Skin epidermis (tissue), 12 donors: Measurements from ENCODE around the gene GNAZ.
A peak's percentile ranks its signal among the peaks of the same experiment; 100 is the strongest.

ENCODE experiments used
- H3K27ac ChIP-seq, 21 experiments: fragments of 200-600 bp; sonication (generic) in 11 of 21; one replicate each; pipeline ENCODE4 v1.5.0; 2020; ENCODE audit warnings: mild to moderate bottlenecking in 3 of 21, inconsistent platforms in 2 of 21, moderate library complexity in 2 of 21
- H3K4me3 ChIP-seq, 7 experiments: fragments of 200-600 bp; sonication (generic) in 2 of 7; one replicate each; pipeline ENCODE4 v1.5.0; 2020; ENCODE audit warnings: inconsistent platforms in 2 of 7, mild to moderate bottlenecking in 2 of 7, moderate library complexity in 1 of 7

GNAZ gene

DNA sequence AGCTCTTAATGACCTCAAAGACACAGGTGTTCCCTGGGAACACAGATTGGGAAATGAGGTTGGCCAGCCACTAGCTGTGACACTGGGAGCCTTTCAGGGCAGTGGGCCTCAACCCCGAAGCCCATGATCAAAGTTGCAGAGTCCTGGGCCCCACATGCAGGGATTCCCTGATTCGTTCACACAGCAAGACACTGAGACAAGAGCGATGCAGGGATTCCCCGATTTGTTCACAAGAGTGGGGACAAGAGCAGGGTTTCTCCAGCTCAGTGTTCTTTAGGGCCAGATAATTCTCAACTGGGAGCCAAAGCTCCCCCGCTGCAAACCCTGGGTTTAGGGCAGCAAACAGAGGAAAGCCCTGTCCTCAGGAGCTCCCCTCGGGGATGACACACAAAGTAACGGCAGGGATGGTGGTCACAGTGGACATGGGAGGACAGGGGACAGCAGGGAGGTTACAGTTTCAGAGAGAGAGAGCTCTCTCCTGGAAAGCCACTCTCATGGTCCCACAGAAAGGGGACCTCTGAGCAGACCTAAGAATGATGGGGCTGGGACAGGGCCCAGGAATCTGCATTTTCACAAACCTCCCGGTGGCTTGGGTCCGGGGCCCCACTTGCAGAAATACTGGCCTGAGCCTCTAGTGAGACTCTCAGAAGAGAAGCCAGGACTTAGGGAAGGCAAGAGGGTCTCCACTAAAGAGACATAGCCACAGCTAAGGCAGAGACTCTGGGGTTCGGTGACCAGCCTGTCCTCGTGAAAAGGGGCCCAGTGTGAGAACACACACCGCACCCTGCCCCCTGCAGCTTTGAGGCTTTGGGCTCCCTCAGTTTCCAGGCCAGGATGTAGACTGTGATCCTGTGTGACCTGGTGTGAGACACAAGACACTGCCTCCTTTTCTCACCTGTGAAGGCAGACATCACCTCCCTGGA is 7.4 kb upstream of the GNAZ start:
- H3K4me3 ChIP-seq: no peak overlapping the region
- H3K27ac ChIP-seq: no peak overlapping the region

DNA sequence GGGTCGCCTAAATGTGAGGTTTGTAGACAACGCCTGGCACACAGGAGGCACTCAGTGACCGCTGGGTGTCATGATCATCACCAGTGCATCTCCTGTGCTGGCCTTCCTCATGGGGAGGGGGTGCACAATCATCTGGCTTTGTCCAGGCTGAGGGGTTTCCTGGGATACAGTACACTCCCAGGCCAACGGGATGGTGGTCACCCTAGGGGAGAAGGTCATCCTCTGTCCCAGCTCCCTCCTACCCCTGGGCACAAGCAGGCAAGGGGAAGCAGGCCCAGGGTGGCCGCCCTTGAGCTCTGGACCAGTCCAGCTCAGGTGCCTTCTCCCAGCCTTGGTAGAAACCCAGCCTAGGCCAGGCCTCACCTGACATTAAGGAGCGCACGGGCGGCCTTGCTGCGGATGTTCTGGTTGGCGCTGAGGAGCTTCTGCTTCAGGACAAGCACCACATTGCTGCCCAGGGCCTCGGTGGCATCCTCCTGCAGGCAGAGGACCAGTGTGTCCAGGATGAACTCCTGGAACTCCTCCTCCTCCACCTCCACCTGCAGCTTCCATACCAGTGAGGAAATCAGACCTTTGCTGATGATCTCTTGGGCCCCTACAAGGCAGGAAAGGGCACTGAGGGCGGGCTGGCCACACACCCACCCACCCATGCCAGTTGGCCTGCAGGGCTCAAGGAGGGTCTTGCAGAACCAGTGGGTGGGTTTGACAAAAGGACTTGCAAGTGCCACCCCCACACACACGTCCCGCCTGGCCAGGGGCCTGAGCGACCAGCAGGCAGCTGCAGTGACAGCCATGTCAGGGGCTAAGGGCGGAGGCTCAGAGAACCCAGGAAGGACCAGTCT is 6.6 kb upstream of the GNAZ start:
- Histone ChIP-seq H3K27ac (no peak overlapping the region), H3K4me3 (no peak overlapping the region)

DNA sequence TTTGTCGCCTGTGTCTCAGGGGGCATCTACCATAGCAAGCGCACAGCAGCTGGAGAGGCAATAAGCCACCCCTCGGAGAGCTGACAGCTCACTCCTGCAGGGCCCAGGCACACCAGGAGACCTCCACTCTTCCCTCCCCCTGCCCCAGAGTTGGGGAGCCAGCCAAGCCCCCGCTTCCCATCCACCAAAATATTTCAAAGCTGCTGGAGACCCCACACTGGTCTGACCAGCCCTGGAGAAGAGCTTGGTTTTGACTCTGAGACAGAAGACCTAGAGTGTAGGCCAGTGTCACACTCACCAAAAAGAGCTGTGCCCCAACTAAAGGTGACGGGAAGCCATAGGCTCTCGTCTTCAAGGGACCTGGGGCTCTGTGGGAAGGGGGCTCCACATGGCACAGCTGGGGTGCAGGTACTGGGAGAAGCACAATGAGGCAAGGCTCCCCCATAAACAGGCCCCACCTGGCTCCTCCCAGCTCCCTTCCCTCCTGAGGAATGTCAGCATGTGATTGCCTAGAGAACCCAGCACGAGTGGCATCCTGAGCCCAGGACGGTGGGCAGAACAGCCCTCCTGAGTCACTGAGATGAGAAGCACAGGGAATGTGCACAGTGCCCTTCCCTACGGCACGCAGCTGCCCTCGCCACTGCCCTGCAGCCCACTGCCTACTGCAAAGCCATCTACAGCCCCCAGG is 5.8 kb upstream of the GNAZ start:
- Histone ChIP-seq H3K4me3 (no peak overlapping the region), H3K27ac (no peak overlapping the region)

DNA sequence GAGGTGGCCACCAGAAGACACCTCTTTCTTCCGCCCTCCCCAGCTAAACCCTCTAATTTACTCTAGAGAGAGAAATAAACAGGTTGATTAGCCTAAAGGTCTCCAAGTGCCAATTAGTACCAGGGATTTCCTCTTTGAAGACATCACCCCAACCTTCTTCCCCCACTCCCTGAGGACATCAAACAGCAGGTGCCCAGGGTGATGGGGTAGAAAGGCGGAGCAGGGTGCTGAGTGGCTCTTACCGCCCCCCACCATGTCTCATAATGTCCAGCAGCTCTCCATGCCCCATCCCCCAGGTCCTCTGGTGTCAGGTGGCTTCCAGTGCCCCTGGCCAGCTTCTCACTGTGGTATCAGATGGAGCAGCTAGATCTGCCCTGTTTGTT is 5.3 kb upstream of the GNAZ start:
- H3K27ac ChIP-seq: no peak overlapping the region

DNA sequence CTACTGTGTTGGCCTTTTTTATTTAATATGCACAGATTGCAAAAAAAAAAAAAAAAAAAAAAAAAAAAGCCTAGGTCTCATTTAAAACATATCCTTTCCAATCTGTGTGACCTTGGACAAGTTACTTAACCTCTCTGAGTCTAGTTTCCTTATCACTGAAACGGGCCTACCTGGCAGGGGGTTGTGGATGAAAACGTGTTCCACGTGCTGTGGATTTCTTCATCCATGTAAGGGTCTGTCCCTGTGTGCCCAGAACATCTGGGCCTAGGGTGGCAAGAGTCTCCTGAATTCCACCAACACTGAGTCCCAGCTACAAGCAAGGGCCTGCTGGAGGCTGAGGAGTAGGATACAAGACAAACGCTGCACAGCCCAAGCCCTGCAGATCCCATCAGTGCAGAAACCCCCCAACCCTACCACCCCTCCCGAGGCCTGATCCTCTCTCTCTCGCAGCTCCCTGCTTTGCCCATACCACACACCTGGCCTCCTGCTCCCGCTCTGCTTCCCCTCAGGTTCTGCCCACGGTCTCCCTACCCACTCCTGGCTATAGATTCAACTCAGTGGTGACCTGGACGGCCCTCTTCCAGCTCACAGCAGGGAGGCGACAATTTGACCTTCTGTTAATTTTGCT is 4.7 kb upstream of the GNAZ start:
- Histone ChIP-seq H3K4me3 (no peak overlapping the region), H3K27ac (no peak overlapping the region)

More for the DNA sequence above, 5.3 kb upstream of the GNAZ start:
- H3K4me3 ChIP-seq: no peak overlapping the region

DNA sequence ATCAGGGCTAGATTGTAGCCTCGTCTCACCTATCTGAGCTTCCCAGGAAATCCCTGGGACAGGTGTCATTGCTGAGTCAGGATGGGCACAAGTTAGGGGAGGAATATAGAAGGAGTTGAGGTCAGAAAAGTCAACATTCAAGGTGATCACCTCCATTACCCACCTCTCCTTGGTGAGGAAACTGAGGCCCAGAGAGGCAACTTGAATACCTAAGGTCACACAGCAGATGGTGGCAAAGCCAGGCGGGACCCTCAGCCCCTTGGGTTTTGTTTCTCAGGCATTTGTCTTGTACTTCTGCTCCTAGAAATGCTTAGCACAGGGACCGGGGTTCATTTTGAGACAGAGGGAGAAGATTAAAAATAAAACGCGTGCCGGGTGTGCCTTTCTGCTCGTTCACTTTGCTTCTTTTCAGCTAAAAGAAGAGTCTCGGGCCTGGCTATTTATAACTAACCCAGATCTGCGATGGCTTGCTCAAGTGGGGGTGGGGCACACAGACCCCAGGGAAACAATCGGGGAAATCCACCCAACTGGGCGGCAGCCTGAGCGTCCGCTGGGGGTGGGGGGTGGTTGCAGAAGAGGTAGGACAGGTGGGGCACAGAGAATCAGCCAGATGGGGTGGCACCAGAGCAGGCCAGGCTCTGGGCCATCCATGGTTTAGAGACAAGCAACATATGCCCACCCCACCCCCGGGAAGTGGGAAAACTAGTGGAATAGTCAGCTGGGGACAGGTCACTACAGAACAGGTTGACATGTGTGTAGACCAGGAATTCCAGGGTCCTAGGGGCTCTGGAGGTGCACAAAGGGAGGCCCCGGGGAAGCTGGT is 3.9 kb upstream of the GNAZ start:
- H3K4me3 ChIP-seq: no peak overlapping the region
- H3K27ac ChIP-seq: no peak overlapping the region

DNA sequence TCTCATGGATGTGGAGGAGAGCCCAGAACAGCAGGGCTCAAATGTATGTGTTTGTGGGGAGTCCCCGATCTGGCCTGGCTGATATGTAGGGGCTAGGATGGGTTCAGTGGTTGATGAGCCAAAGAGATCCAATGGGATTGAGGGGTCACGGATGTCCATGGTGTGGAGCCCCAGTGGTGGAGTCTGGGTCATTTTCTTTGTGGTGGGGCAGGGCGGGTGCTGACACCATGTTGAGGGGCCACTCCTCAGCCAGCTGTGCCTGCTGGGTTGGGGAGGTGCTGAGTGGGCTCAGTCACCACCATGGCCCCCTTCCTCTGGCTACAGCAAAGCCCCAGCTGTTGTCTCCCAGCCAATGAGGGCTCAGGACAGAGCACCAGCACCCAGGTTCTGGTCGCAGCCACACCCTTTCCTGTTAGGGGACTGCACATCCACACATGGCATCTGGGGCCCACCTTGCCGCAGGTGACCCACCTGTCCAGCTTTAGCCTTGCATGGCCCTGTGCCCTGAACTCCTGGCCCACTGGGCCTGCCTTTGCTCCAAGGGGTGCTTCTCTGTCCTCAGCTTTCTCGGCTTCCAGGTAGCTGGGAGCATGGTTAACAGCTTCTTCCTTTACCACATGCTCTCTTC is 3.2 kb upstream of the GNAZ start:
- H3K27ac ChIP-seq: no peak overlapping the region
- no peak overlapping the region for H3K4me3 ChIP-seq

DNA sequence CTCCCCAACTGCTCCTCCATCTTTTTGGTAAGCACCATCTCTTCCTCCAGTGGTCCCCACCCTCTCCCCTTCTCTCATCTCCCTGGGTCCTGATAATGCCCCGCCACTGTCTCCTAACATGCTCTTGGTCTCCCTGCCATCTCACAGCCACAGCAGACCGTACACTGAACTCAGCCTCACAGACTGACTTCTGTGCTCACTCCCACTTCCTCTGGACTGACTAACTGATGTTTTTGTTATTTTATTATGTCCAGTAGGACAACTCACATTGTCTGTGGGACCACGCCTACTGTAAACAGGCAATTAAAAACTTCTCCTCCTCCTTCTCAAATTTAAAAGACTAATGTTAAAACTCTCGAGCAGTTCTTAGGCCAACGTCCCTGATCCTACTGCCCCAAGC is 2.6 kb upstream of the GNAZ start:
- no peak overlapping the region for H3K4me3 ChIP-seq
- no peak overlapping the region for H3K27ac ChIP-seq

DNA sequence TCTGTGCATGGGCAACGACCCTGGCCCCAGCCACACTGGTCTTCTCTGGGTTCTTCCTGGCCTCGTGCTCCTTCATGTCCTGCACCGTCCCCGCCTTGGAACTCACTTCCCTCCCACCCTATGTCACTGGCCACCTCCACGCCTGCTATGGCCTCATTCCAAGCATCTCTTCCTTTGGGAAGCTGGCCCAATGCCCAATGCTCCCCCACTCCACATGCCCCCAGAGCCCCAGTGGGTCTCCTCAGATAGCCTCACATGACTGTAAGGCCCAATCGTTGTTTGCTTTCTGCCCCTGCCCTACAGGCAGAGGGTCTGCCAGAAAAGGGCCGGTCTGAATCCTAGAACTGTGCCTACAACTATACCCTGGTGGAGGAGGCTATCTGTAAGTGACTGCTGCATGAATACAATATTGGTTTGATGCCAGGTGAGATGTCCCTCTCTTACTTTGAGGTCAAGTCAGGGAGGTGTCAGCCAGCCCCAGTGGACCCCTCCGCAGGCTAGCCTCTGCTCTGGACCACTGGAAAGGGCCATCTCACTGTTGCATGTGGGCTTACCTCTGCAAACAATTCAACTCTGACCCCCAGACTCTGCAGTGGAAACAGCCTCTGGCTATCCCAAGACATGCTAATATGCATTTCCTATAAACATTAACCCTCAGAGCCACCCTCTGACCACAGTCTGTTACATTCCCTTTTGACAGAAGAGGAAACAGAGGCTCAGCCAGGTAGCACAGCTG is 2.1 kb upstream of the GNAZ start:
- H3K27ac ChIP-seq: no peak overlapping the region
- no peak overlapping the region for H3K4me3 ChIP-seq

DNA sequence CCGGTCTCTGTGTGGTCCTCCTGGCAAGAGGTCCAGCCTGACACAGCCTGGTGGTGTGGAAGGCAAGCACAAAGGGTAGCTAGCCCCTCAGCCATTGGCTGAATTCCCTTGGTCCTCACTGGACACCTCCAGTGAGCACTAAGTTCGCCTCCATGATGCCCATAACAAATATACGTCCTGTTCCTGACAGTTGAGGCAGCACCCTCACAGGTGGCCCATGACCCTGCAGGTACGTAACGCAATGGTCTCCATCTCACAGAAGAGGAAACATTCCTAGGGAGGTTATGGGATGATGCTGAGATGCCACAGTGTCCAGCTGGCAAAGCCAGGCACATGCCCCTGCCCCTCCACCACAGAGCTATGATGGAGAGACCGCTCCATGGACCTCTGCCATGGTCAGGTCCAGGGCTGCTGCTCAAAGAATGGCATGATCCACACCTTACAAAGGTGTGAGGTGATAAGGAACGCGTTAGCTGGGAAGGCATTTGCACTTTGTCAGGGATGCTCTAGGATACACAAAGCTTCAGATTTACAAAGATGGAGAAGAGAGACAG is 1.4 kb upstream of the GNAZ start:
- no peak overlapping the region for H3K4me3 ChIP-seq
- no peak overlapping the region for H3K27ac ChIP-seq

DNA sequence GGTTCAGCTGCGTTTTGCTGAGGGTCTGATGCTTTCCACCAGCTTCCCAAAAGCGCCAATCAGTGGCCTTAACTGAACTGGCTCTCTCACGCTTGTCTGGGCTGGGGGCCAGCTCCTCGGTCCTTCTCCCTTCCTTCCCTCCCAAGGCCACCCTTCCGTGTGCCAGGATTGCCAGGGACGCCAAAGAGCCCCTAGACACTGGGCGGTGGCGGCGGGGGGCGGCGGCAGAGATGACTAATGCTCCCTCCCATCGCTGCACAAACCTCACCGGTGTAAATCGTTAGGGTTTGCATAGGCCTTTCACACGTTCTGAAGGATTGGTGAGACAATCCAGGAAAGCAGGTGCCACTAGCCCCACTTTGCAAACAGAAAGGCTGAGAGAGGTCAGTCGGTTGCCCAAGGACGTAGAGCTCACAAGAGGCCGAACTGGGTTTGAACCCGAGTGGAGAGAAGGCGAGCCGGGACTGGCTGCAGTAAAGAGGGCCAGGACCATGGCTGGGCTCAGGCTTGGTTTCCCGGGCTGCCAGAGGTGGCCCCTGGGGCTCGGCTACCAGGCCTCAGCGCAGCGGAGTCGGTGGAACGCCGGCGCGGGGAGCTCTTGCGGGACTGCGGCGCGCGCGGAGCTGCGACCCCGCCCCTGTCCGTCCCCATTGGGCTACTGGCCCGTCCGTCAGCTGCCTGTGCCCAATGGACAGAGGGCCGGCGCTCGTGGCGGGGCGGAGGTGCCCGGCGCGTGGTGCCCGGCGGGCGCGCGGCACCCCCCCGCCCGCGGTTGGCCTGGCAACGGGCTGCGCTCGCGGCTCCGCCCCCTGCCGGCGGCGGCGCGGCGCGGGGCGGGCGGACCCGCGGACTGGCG is 589 bp upstream of the GNAZ start:
- Histone ChIP-seq H3K4me3 (peak overlapping the region; percentile 27 to 51 (median 34)), H3K27ac (no peak overlapping the region)

DNA sequence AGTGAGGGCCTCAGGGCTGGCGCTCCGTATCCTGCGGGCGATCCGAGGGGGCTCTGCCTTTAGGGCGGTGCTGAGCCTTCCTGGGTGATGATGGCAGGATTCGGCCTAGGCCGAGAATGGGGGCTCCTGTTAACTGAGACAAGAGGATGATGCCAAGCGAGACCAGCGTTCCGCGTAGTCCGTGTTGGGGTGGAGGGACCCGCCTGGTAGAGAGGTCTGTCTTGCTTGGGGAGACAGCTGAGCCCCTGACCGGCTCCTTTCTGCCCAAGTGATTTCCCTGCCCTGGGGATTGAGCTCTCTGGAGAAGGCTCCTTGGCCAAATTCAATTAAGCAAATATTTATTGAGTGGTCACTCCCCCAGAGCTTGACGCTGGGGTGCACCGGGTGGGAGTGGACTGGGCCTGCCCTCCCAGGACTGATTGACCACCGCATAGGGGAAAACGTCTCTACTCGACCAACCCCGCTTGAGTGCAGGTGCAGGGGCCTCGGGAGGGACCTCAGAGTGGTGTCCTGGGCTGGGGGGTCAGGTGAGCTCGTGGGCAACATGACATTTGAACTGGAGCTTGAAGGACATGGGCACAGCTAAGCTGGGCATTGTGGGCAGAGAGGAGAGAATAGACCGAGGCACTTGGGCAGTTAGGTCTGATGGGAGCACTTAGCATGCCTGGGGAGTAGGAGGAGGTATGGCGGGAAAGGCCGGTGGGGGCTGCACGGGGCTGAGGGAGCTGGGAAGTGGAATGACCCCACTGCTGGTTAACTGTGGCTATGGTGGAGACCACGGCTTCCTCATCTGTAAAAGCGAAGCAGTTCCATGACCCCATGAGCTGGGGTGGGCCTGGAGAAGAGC is 1.1 kb downstream of the GNAZ start:
- Histone ChIP-seq H3K27ac (no peak overlapping the region), H3K4me3 (peak overlapping the region in 1 of 7 experiments; percentile 45)

DNA sequence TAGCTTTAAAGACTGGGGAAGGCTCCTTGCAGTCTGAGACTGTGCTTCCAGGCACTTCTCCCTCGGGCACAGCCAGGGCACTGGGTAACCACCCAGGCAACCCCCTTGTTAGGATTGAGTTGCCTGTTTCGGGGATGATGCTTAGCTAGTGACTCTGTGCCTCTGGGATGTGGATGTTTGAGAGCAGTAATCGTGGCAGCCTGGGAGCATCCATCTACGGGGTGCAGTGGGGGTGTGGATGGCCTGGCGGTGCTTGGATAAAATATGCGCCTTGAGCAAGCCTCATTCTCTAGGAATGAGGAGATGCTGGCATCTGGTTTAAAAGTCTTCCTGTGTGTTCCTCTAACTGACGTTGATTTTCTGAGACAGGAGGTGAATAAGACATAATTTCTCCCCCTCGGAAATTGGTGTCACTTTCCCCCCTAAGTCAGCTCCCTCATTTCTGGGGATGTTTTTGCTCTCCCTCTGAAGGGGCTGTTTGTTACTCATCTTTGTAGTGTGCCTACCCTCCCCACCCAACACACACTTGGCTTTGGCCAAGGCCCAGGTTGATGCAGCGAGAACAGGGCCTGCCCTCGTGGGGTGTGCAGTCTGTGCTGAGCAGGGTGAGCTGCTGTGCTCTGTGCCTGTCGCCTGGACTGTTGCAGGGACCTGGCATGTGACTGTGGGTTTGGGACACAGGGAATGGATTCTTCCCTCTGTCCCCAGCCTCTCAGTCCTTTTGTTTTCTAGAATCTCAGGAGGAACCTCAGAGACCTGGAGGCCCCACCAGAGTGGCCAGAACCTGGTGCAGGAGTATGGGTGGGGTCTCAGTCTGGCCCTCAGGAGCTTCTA is 2.0 kb downstream of the GNAZ start:
- Histone ChIP-seq H3K4me3 (no peak overlapping the region), H3K27ac (no peak overlapping the region)

DNA sequence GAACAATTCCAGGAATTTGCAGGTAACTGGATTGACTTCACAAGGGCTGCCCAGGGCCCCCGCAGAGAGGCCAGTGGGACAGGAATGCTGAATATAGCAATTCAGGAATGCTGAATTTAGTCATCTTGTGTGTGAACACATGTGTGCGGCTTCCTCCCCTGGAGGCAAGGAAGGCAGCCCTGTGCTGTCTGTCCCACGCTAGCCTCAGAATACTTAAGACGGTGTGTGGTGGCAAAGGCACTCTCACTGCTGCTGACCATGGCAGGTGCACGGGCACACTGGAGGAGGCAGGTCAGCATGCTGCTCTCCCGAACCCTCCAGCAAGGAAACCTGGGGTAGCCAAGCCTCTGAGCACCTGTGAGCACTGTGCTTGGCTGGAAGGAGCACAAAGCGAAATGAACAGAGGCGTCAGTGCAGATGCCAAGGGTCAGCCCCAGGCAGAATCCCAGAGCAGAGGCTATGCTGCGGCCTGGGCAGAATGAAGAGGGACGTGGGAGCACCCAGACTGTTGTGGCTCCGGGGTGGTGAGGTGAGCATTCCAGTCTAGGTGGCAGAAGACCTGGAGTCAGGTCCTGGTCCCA is 2.7 kb downstream of the GNAZ start:
- Histone ChIP-seq H3K4me3 (no peak overlapping the region), H3K27ac (no peak overlapping the region)
